Astrocyte (in vitro differentiated cells and primary cell): ENCODE data around the gene LMF1. TPM values are rescaled to one million over a fixed set of nuclear protein-coding genes. Genes with fewer than 3 reads are reported as not detected.

Source experiments
- DNase-seq: peaks from one replicate; pipeline ENCODE4 v3.0.0-alpha.2; 2010; ENCODE audit warnings: low read depth
- FAIRE-seq: peaks from 2 replicates; lab custom pipeline; 2011; peaks lifted over from hg19 to GRCh38; lab: Jason Lieb, UNC
- H2AFZ ChIP-seq: 2 replicates; pipeline ENCODE4 v1.6.0; 2012; ENCODE audit warnings: low read depth, low read length, inconsistent platforms
- H3K27ac ChIP-seq: 2 replicates; pipeline ENCODE4 v1.5.1; 2011; ENCODE audit warnings: low read depth, low read length, inconsistent platforms
- H3K27me3 ChIP-seq: 2 replicates; pipeline ENCODE4 v1.6.0; 2011; ENCODE audit warnings: low read length, inconsistent platforms; ENCODE audit not compliant: insufficient read depth
- H3K36me3 ChIP-seq: 2 replicates; pipeline ENCODE4 v1.5.1; 2011; ENCODE audit warnings: low read length, inconsistent platforms; ENCODE audit not compliant: insufficient read depth
- H3K4me1 ChIP-seq: 2 replicates; pipeline ENCODE4 v1.5.1; 2011; ENCODE audit warnings: low read length, inconsistent platforms; ENCODE audit not compliant: insufficient read depth
- H3K4me2 ChIP-seq: 2 replicates; pipeline ENCODE4 v1.6.0; 2012; ENCODE audit warnings: low read length, inconsistent platforms
- H3K4me3 ChIP-seq: 2 replicates; pipeline ENCODE4 v1.5.1; 2011; ENCODE audit warnings: low read depth, mild to moderate bottlenecking, low read length, inconsistent platforms; ENCODE audit not compliant: insufficient read depth
- H3K79me2 ChIP-seq: 2 replicates; pipeline ENCODE4 v1.6.0; 2012; ENCODE audit warnings: mild to moderate bottlenecking, low read length, inconsistent platforms; ENCODE audit not compliant: insufficient read depth
- H3K9ac ChIP-seq: 2 replicates; pipeline ENCODE4 v1.6.0; 2012; ENCODE audit warnings: mild to moderate bottlenecking, low read length, inconsistent platforms
- H3K9me3 ChIP-seq: 2 replicates; pipeline ENCODE4 v1.5.1; 2012; ENCODE audit warnings: low read depth, mild to moderate bottlenecking, low read length, inconsistent platforms; ENCODE audit not compliant: insufficient read depth
- H4K20me1 ChIP-seq: 2 replicates; pipeline ENCODE4 v1.6.0; 2012; ENCODE audit warnings: low read length, inconsistent platforms; ENCODE audit not compliant: insufficient read depth
- H3K27ac Mint-ChIP-seq: one replicate; pipeline ENCODE4 v1.8.0; 2021; ENCODE audit warnings: mild to moderate bottlenecking, mixed read lengths; ENCODE audit not compliant: unreplicated experiment
- H3K27me3 Mint-ChIP-seq: one replicate; pipeline ENCODE4 v1.8.0; 2021; ENCODE audit warnings: low read depth, mixed read lengths; ENCODE audit not compliant: unreplicated experiment
- H3K36me3 Mint-ChIP-seq: one replicate; pipeline ENCODE4 v1.8.0; 2021; ENCODE audit warnings: low read depth, mixed read lengths; ENCODE audit not compliant: unreplicated experiment
- H3K4me1 Mint-ChIP-seq: one replicate; pipeline ENCODE4 v1.8.0; 2021; ENCODE audit warnings: low read depth, mixed read lengths; ENCODE audit not compliant: unreplicated experiment
- H3K4me3 Mint-ChIP-seq: one replicate; pipeline ENCODE4 v1.8.0; 2021; ENCODE audit warnings: mild to moderate bottlenecking, moderate library complexity, mixed read lengths; ENCODE audit not compliant: unreplicated experiment
- H3K9me3 Mint-ChIP-seq: one replicate; pipeline ENCODE4 v1.8.0; 2021; ENCODE audit warnings: mild to moderate bottlenecking, mixed read lengths; ENCODE audit not compliant: unreplicated experiment
- EZH2 ChIP-seq: IDR thresholded peaks from 2 replicates; pipeline ENCODE4 v1.6.1; 2012; ENCODE audit warnings: mild to moderate bottlenecking, low read length, inconsistent platforms; ENCODE audit not compliant: insufficient read depth
- total RNA-seq: library from RNA; stranded (reverse); gene quantifications from 2 replicates; pipeline ENCODE4 v1.2.1, GENCODE V29; 2021
- TF ChIP-seq, protein P1 (sequence below): IDR thresholded peaks from 2 replicates; pipeline ENCODE4 v1.5.1; 2011; ENCODE audit warnings: low read depth, mild to moderate bottlenecking, inconsistent platforms, low read length, moderate library complexity; ENCODE audit not compliant: insufficient read depth

LMF1 gene
- total RNA-seq, 1 donor from 2014 or later, result 12.6 TPM

DNA sequence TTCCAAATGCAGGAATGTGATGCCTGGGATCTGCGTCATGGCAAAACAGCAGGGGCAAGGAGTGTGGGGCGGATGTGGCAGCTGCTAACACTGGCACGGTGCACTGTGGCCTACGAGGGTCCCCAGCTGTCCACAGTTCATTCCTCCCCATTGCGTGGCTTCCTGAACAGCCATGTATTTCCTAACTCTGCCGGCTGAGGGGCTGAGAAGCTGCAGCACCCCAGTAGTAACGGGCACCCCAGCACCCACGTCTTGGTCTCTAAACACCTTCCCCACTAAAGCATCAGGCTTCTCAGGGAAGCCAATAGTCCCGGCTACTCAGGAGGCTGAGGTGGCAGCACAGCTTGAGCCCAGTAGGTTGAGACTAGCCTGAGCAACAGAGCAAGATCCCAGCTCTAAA, 47.6 kb downstream of the LMF1 start:
- Histone ChIP-seq H4K20me1 (peaks cover 4% of the 10 kb centered on the region), H3K9ac (no peak overlapping the region), H3K4me1 (peaks cover 5% of the 10 kb centered on the region), H3K36me3 (no peaks in the 10 kb centered on the region), H3K4me3 (no peak overlapping the region), H3K79me2 (no peaks in the 10 kb centered on the region), H3K27me3 (no peaks in the 10 kb centered on the region), H2AFZ (no peak overlapping the region), H3K4me2 (no peak overlapping the region), H3K27ac (no peak overlapping the region), H3K9me3 (peaks cover 5% of the 10 kb centered on the region)
- peaks cover 24% of the 10 kb centered on the region for H3K36me3 Mint-ChIP-seq
- no peaks in the 10 kb centered on the region for H3K27me3 Mint-ChIP-seq
- DNase-seq, result no peak
- H3K4me1 Mint-ChIP-seq, result peaks cover 11% of the 10 kb centered on the region
- H3K4me3 Mint-ChIP-seq, result no peak overlapping the region
- H3K27ac Mint-ChIP-seq, result no peak overlapping the region
- no peak for FAIRE-seq
- peaks cover 6% of the 10 kb centered on the region for H3K9me3 Mint-ChIP-seq
- TF ChIP-seq EZH2, result no peak
- TF ChIP-seq, protein P1, sequence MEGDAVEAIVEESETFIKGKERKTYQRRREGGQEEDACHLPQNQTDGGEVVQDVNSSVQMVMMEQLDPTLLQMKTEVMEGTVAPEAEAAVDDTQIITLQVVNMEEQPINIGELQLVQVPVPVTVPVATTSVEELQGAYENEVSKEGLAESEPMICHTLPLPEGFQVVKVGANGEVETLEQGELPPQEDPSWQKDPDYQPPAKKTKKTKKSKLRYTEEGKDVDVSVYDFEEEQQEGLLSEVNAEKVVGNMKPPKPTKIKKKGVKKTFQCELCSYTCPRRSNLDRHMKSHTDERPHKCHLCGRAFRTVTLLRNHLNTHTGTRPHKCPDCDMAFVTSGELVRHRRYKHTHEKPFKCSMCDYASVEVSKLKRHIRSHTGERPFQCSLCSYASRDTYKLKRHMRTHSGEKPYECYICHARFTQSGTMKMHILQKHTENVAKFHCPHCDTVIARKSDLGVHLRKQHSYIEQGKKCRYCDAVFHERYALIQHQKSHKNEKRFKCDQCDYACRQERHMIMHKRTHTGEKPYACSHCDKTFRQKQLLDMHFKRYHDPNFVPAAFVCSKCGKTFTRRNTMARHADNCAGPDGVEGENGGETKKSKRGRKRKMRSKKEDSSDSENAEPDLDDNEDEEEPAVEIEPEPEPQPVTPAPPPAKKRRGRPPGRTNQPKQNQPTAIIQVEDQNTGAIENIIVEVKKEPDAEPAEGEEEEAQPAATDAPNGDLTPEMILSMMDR, result no peak

DNA sequence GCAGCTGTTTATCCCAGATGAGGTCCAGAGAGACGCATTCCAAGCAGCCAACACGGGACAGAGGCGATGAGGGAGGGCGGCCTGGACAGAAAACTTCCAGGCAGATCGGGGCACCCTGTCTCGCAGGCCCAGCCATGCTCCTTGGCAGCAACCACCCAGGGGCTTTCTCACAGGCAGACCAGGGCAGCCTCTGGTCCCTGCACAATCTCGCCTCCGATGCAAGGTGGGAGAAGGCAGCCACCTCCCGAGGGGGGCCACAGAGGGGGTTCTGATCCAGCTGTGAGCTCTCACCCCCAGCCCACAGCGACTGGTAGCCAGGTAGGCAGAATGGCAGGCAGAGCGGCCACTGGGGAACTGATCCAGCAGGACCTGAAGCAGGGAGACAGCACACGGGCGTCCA, 48.7 kb downstream of the LMF1 start:
- Histone ChIP-seq H2AFZ (no peak overlapping the region), H3K27me3 (no peaks in the 10 kb centered on the region), H3K4me2 (no peak overlapping the region), H3K4me1 (peaks cover 10% of the 10 kb centered on the region), H3K9ac (no peak overlapping the region), H3K36me3 (no peaks in the 10 kb centered on the region), H3K27ac (no peak overlapping the region), H4K20me1 (peaks cover 4% of the 10 kb centered on the region), H3K4me3 (no peak overlapping the region), H3K9me3 (peaks cover 5% of the 10 kb centered on the region), H3K79me2 (no peaks in the 10 kb centered on the region)
- FAIRE-seq, result no peak
- no peak overlapping the region for H3K27ac Mint-ChIP-seq
- peaks cover 6% of the 10 kb centered on the region for H3K9me3 Mint-ChIP-seq
- no peaks in the 10 kb centered on the region for H3K27me3 Mint-ChIP-seq
- H3K4me1 Mint-ChIP-seq, result peaks cover 11% of the 10 kb centered on the region
- DNase-seq, result no peak
- H3K36me3 Mint-ChIP-seq, result peaks cover 22% of the 10 kb centered on the region
- H3K4me3 Mint-ChIP-seq, result no peak overlapping the region
- no peak for TF ChIP-seq EZH2
- TF ChIP-seq, protein P1, result no peak

DNA sequence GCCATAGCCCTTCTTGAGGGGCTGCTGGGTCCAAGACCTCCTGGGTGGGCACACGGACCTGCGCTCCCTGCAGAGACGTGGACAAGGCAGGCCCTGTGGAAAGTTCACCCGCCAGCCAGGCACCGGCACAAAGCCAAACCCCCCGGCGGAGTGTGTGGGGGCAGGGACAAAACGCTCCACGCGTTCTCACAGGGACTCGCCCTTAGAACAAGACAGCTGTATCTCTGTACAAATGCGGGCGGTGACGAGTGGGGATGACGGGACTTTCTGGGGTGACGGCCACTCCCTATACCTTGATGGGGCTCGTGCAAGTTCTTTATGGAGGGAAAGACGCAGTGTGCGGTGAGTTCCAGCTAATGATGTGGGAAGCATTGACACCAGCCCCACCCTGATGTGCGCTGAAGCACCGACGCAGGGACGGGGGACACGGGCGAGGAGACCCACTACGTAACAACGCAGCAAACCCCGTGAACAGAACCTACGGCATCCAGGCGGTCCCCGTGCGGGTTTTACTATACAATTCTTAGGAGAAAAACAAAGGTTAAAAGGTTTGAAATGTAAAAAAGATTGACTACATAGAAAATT, 49.4 kb downstream of the LMF1 start:
- TF ChIP-seq, protein P1, result no peak
- no peak for TF ChIP-seq EZH2
- Mint-ChIP-seq H3K4me3 (no peak overlapping the region), H3K4me1 (peaks cover 11% of the 10 kb centered on the region), H3K9me3 (peaks cover 5% of the 10 kb centered on the region), H3K27me3 (no peaks in the 10 kb centered on the region), H3K27ac (no peak overlapping the region), H3K36me3 (peaks cover 22% of the 10 kb centered on the region)
- Histone ChIP-seq H3K36me3 (no peaks in the 10 kb centered on the region), H4K20me1 (peaks cover 4% of the 10 kb centered on the region), H3K9ac (no peak overlapping the region), H3K79me2 (no peaks in the 10 kb centered on the region), H3K4me2 (no peak overlapping the region), H3K27ac (no peak overlapping the region), H3K4me1 (peaks cover 10% of the 10 kb centered on the region), H3K9me3 (peaks cover 5% of the 10 kb centered on the region), H3K4me3 (no peak overlapping the region), H3K27me3 (no peaks in the 10 kb centered on the region), H2AFZ (no peak overlapping the region)
- FAIRE-seq (no peak), DNase-seq (no peak)
